Measurements from ENCODE around the gene CLIC5.
A peak's percentile ranks its signal among the peaks of the same experiment; 100 is the strongest.

Gene CLIC5

GRCh38 chr6:45997875-45998506 is 17.7 kb downstream of the CLIC5 start:
- DNase-seq (ENCODE audit: low spot score): no peak

GRCh38 chr6:45991189-45991588 is 24.5 kb downstream of the CLIC5 start:
- DNase-seq (ENCODE audit: low spot score): peak; percentile 23

GRCh38 chr6:45990162-45990561 is 25.5 kb downstream of the CLIC5 start:
- DNase-seq (ENCODE audit: low spot score): no peak

- DNase-seq (ENCODE audit: low spot score): no peak
These were observed 27.0 kb downstream of the CLIC5 start for GRCh38 chr6:45988635-45989034.

- DNase-seq (ENCODE audit: low spot score): no peak
These were observed 27.8 kb downstream of the CLIC5 start for GRCh38 chr6:45987856-45988255.

- DNase-seq (ENCODE audit: low spot score): no peak
These were observed 28.9 kb downstream of the CLIC5 start for GRCh38 chr6:45986746-45987274.

- no peak for DNase-seq (ENCODE audit: low spot score)
These were observed 30.8 kb downstream of the CLIC5 start for GRCh38 chr6:45984788-45985425.

GRCh38 chr6:45984347-45984746 is 31.3 kb downstream of the CLIC5 start:
- no peak for DNase-seq (ENCODE audit: low spot score)

- no peak for DNase-seq (ENCODE audit: low spot score)
These were observed 32.6 kb downstream of the CLIC5 start for GRCh38 chr6:45983062-45983461.

GRCh38 chr6:45982280-45983036 is 33.2 kb downstream of the CLIC5 start:
- DNase-seq (ENCODE audit: low spot score): no peak

- no peak for DNase-seq (ENCODE audit: low spot score)
These were observed 34.6 kb downstream of the CLIC5 start for GRCh38 chr6:45981046-45981445.

- no peak for DNase-seq (ENCODE audit: low spot score)
These were observed 36.3 kb downstream of the CLIC5 start for GRCh38 chr6:45979311-45979710.

- no peak for DNase-seq (ENCODE audit: low spot score)
These were observed 41.1 kb downstream of the CLIC5 start for GRCh38 chr6:45974596-45974995.

- DNase-seq (ENCODE audit: low spot score): no peak
These were observed 42.7 kb downstream of the CLIC5 start for GRCh38 chr6:45972795-45973503.

- no peak for DNase-seq (ENCODE audit: low spot score)
These were observed 44.4 kb downstream of the CLIC5 start for GRCh38 chr6:45971287-45971686.

GRCh38 chr6:45970326-45970725 is 45.3 kb downstream of the CLIC5 start:
- DNase-seq (ENCODE audit: low spot score): peak; percentile 2

- no peak for DNase-seq (ENCODE audit: low spot score)
These were observed 45.8 kb downstream of the CLIC5 start for GRCh38 chr6:45969883-45970282.

- DNase-seq (ENCODE audit: low spot score): no peak
These were observed 46.6 kb downstream of the CLIC5 start for GRCh38 chr6:45969026-45969425.

- DNase-seq (ENCODE audit: low spot score): no peak
These were observed 48.3 kb downstream of the CLIC5 start for GRCh38 chr6:45967363-45967762.

- DNase-seq (ENCODE audit: low spot score): no peak
These were observed 48.9 kb downstream of the CLIC5 start for GRCh38 chr6:45966797-45967196.

- DNase-seq (ENCODE audit: low spot score): no peak
These were observed 49.3 kb downstream of the CLIC5 start for GRCh38 chr6:45966340-45966739.

GRCh38 chr6:45965792-45966191 is 49.9 kb downstream of the CLIC5 start:
- DNase-seq (ENCODE audit: low spot score): no peak

All from NAMALWA (cell line).